GM12801 (cell line): ENCODE measurements around the gene OR51B6.

ENCODE experiments used
- TF ChIP-seq, protein P1 (sequence below): IDR thresholded peaks from one replicate; pipeline ENCODE4 v1.5.1; 2011; ENCODE audit warnings: control low read depth; ENCODE audit not compliant: insufficient read length; ENCODE audit errors: extremely low read depth

Gene OR51B6

DNA sequence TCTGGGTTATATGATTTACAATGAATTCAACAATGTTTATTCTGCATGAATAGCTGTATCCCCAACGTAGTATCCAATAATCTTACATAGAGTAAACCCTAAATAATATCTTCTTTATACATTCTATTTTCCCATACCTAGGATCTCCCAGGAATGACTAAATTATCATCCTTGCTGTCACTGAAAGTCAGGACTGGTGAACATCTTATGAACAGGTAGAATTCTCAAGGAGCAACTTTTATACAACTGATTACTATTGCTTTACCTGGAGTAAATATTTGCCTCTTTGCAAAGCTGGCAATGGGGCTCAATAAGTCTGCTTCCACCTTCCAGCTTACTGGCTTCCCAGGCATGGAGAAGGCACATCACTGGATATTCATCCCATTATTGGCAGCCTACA is at the start of gene OR51B6:
Gene OR51B6 (plus strand): TSS at position 301 of the 400 bp plus-strand sequence. CDS start 0 bp downstream, at position 301.
- TF ChIP-seq, protein P1, sequence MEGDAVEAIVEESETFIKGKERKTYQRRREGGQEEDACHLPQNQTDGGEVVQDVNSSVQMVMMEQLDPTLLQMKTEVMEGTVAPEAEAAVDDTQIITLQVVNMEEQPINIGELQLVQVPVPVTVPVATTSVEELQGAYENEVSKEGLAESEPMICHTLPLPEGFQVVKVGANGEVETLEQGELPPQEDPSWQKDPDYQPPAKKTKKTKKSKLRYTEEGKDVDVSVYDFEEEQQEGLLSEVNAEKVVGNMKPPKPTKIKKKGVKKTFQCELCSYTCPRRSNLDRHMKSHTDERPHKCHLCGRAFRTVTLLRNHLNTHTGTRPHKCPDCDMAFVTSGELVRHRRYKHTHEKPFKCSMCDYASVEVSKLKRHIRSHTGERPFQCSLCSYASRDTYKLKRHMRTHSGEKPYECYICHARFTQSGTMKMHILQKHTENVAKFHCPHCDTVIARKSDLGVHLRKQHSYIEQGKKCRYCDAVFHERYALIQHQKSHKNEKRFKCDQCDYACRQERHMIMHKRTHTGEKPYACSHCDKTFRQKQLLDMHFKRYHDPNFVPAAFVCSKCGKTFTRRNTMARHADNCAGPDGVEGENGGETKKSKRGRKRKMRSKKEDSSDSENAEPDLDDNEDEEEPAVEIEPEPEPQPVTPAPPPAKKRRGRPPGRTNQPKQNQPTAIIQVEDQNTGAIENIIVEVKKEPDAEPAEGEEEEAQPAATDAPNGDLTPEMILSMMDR = no peak

- TF ChIP-seq, protein P1 = no peak
Observed at GRCh38 chr11:5301846-5302245, 49.5 kb upstream of the OR51B6 start, which contains the start of gene OR51B4. TSS of gene OR51B4 (minus strand) at chr11:5301946. CDS start at chr11:5301946, 0 bp downstream.

DNA sequence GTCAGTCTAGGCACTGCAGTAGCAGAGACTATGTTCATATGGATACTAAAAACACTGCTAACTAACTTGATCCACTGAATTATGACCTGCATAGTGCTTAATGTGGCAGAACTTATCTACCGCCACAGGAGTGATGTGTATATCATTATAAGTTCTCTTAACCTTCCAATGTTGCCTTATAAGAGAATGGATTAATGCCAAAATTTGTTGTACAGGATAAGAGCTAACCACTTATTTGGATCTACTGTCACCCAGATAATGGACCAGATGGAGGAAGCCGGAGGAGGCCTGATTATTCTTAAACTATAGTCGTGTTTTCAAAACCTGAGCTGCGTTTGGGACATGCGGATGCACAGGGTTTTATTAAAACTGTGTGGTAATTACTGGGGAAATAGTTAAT is 47.7 kb upstream of the OR51B6 start:
- TF ChIP-seq, protein P1 = no peak

DNA sequence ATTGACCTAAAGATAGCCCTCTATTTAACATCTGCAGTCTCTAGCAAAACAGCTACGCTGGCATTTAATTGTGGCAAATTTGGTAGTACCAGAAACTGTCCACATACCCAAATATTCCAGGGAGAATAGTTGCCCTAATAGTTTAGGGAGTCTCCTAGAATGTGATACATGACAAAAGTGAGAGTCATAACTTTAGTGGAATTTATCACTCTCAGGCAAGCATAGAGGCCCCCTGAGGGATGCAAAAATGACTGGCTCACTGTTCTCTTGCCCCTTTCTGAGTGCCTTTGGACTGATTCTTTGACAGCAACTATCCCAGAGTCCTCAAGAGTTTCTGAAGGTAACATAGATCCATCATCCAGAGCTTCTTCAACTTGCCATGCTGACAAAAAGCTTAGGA is 47.3 kb upstream of the OR51B6 start:
- TF ChIP-seq, protein P1 = no peak

GRCh38 chr11:5307256-5308019 is 43.9 kb upstream of the OR51B6 start:
- TF ChIP-seq, protein P1 = no peak

DNA sequence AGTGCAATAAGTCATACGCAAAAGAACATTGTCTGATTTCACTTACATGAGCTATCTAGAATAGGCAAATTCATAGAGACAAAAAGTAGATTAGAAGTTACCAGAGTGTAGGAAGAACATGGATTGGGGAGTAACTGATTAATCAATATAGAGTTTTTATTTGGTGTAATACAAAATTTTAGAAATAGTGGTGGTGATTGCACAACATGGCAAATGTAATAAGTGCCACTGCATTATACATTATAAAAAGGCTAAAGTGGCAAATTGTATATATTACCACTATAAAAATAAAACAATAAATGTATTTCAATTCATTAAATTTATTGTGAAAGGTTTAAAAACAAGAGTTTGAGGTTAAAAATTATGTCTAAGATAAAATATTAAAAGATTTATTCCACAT is 40.9 kb upstream of the OR51B6 start:
- TF ChIP-seq, protein P1 = no peak

DNA sequence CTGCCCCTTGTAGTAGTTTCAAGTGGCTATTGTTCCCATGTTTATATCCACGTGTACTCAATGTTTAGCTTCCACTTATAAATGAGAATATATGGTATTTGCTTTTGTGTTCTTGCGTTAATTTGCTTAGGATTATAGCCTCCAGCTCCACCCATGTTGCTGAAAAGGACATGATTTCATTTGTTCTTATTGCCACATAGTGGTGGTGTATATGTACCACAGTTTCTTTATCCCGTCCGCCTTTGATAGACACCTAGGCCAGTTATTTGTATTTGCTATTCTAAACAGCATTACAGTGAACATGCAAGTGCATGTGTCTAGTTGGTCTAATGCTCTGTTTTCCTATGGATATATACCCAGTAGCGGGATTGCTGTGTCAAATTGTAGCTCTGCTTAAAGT is 34.0 kb upstream of the OR51B6 start:
- TF ChIP-seq, protein P1 = no peak

DNA sequence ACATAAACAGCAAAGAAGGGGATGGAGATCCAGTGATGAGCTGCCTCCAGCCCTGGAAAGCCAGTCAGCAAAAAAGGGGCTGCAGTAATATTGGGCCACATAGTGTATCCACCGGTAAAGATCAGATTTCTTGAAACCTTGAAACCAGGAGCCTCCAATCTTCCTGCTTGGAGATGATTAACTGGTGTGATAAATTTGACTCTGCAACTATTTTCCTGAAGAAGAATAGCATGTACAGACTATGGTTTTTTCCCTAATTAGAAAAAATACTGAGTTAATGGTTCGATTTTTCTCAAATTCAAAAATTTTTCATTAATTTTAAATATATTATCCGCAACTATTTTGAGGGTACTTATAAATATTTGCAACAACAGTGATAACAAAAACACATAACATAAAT is 27.1 kb upstream of the OR51B6 start, which contains the start of gene OR51B2:
Gene OR51B2 (minus strand): TSS at position 101 of the 400 bp plus-strand sequence. CDS start 0 bp downstream, at position 101.
- TF ChIP-seq, protein P1 = no peak
